Liver (tissue), 3 donors: ENCODE results near the gene HOXC11.

Experiments
- EGR1 ChIP-seq, 2 donors: IDR thresholded peaks; 2 replicates each; pipeline ENCODE4 v1.6.1; 2016 to 2018; ENCODE audit warnings: antibody characterized with exemption in 2 of 2, low read depth in 2 of 2
- FOXA1 ChIP-seq: IDR thresholded peaks from 2 replicates; pipeline ENCODE4 v1.6.1; 2016; ENCODE audit warnings: antibody characterized with exemption
- JUND ChIP-seq, 2 donors: IDR thresholded peaks; 2 replicates each; pipeline ENCODE4 v1.6.1; 2016; ENCODE audit warnings: antibody characterized with exemption in 2 of 2
- RAD21 ChIP-seq, 2 donors: IDR thresholded peaks; 2 replicates each; pipeline ENCODE4 v1.6.1; 2016; ENCODE audit warnings: antibody characterized with exemption in 2 of 2, mild to moderate bottlenecking in 2 of 2
- SP1 ChIP-seq: IDR thresholded peaks from 2 replicates; pipeline ENCODE4 v1.6.1; 2018; ENCODE audit warnings: antibody characterized with exemption, mild to moderate bottlenecking
- TAF1 ChIP-seq: conservative IDR thresholded peaks from 2 replicates; pipeline ENCODE4 v1.6.1; 2016; ENCODE audit warnings: antibody characterized with exemption, mild to moderate bottlenecking
- YY1 ChIP-seq: IDR thresholded peaks from 2 replicates; pipeline ENCODE4 v1.6.1; 2016; ENCODE audit warnings: antibody characterized with exemption, mild to moderate bottlenecking
- TF ChIP-seq, protein P1 (sequence below): fragments of 150-350 bp; IDR thresholded peaks from 2 replicates; pipeline ENCODE4 v1.5.1; 2017; ENCODE audit warnings: improper control_type of control experiment, low read depth, low read length; ENCODE audit not compliant: missing input control
- TF ChIP-seq, protein P2 (sequence below): IDR thresholded peaks from 2 replicates; pipeline ENCODE4 v1.6.1; 2016; ENCODE audit warnings: antibody characterized with exemption
- donor health status: healthy.
- donor health status: healthy.

DNA sequence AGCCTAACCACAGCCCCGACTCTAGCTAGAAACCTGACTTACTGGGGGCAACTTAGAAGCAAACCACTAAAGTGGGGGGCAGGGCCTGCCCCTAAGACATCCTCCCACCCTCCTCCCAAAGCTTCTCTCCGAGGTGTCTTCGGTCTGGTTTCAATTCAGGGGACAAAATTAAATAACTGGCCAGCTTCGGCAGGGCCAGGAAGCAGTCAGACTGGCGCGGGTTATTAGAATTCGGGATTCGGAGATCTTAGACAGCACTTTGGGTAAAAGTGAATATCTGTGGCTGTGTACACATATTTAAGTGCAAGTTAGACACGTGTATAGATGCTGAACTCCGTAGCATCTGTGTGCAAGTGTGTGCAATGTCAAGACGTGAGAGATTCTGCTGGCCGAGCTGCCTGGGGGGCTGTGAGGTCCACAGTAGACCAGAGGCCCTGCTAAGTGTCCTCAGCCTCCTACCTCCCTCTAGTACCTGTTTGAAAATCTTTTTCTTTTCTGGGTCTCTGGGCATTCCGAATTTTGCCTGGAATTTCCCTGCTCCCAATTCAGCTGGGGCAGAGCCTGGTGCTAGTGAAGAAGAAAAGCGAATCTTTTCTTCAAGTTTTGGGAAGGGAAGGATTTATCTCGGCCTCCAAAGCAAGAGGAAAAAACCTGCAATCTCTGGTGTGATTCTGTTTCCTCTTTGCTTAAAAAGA lies 8.0 kb downstream of the HOXC11 start:
- TF ChIP-seq, protein P1, sequence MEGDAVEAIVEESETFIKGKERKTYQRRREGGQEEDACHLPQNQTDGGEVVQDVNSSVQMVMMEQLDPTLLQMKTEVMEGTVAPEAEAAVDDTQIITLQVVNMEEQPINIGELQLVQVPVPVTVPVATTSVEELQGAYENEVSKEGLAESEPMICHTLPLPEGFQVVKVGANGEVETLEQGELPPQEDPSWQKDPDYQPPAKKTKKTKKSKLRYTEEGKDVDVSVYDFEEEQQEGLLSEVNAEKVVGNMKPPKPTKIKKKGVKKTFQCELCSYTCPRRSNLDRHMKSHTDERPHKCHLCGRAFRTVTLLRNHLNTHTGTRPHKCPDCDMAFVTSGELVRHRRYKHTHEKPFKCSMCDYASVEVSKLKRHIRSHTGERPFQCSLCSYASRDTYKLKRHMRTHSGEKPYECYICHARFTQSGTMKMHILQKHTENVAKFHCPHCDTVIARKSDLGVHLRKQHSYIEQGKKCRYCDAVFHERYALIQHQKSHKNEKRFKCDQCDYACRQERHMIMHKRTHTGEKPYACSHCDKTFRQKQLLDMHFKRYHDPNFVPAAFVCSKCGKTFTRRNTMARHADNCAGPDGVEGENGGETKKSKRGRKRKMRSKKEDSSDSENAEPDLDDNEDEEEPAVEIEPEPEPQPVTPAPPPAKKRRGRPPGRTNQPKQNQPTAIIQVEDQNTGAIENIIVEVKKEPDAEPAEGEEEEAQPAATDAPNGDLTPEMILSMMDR = no peak
- no peak for TF ChIP-seq SP1
- TF ChIP-seq YY1 = no peak
- TF ChIP-seq EGR1 (IDR thresholded peaks at IDR 0.05; ENCODE audit: low read depth in 2 of 2) = no peak
- no peak for TF ChIP-seq FOXA1
- no peak for TF ChIP-seq TAF1
- TF ChIP-seq JUND (IDR thresholded peaks at IDR 0.05) = no peak
- TF ChIP-seq, protein P2, sequence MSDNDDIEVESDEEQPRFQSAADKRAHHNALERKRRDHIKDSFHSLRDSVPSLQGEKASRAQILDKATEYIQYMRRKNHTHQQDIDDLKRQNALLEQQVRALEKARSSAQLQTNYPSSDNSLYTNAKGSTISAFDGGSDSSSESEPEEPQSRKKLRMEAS = no peak
- TF ChIP-seq RAD21 (IDR thresholded peaks at IDR 0.05) = no peak
